Activated naive CD4-positive, alpha-beta T cell treated with anti-CD3 and anti-CD28 coated beads, Interleukin-2, amount 50 U/mL, for 24 hours (primary cell): ENCODE results near the gene EVL.
"Not testable (repeated sequence)": the region's sequence is repeated elsewhere in the genome, so short reads cannot be mapped to it uniquely, and the experiment has no call there.

Source experiments
- H3K27ac Mint-ChIP-seq: one replicate; pipeline ENCODE4 v1.8.0; 2021; ENCODE audit warnings: mild to moderate bottlenecking, mixed read lengths
- H3K27me3 Mint-ChIP-seq: one replicate; pipeline ENCODE4 v1.8.0; 2021; ENCODE audit warnings: mixed read lengths
- H3K36me3 Mint-ChIP-seq: one replicate; pipeline ENCODE4 v1.8.0; 2021; ENCODE audit warnings: mixed read lengths
- H3K4me1 Mint-ChIP-seq: one replicate; pipeline ENCODE4 v1.8.0; 2021; ENCODE audit warnings: mixed read lengths
- H3K4me3 Mint-ChIP-seq: one replicate; pipeline ENCODE4 v1.8.0; 2021; ENCODE audit warnings: mild to moderate bottlenecking, mixed read lengths
- H3K9me3 Mint-ChIP-seq: one replicate; pipeline ENCODE4 v1.8.0; 2021; ENCODE audit warnings: mixed read lengths

Gene EVL

GRCh38 chr14:100052819-100053218, 12.4 kb upstream of the EVL start:
- Mint-ChIP-seq H3K27ac (no peak overlapping the region), H3K4me1 (peaks cover 31% of the 10 kb centered on the region), H3K4me3 (no peak overlapping the region), H3K9me3 (no peaks in the 10 kb centered on the region), H3K36me3 (no peaks in the 10 kb centered on the region), H3K27me3 (no peaks in the 10 kb centered on the region)

- H3K36me3 Mint-ChIP-seq: no peaks in the 10 kb centered on the region
- no peaks in the 10 kb centered on the region for H3K27me3 Mint-ChIP-seq
- no peak overlapping the region for H3K27ac Mint-ChIP-seq
- peaks cover 36% of the 10 kb centered on the region for H3K4me1 Mint-ChIP-seq
- no peak overlapping the region for H3K4me3 Mint-ChIP-seq
- no peaks in the 10 kb centered on the region for H3K9me3 Mint-ChIP-seq
These were observed 10.7 kb upstream of the EVL start for GRCh38 chr14:100054316-100055075.

- peaks cover 52% of the 10 kb centered on the region for H3K4me1 Mint-ChIP-seq
- H3K9me3 Mint-ChIP-seq: no peaks in the 10 kb centered on the region
- H3K27ac Mint-ChIP-seq: peak overlapping the region; percentile 97
- no peak overlapping the region for H3K4me3 Mint-ChIP-seq
- no peaks in the 10 kb centered on the region for H3K27me3 Mint-ChIP-seq
- no peaks in the 10 kb centered on the region for H3K36me3 Mint-ChIP-seq
These were observed 8.8 kb upstream of the EVL start for GRCh38 chr14:100056431-100056830.

GRCh38 chr14:100056964-100057795, 8.0 kb upstream of the EVL start:
- peak overlapping the region; percentile 53 for H3K4me3 Mint-ChIP-seq

GRCh38 chr14:100058777-100059437, 6.3 kb upstream of the EVL start:
- H3K27ac Mint-ChIP-seq: peak overlapping the region; percentile 97
- peaks cover 77% of the 10 kb centered on the region for H3K4me1 Mint-ChIP-seq
- no peaks in the 10 kb centered on the region for H3K36me3 Mint-ChIP-seq
- no peaks in the 10 kb centered on the region for H3K9me3 Mint-ChIP-seq
- no peaks in the 10 kb centered on the region for H3K27me3 Mint-ChIP-seq
- peak overlapping the region; percentile 82 for H3K4me3 Mint-ChIP-seq

More at GRCh38 chr14:100056964-100057795, 8.0 kb upstream of the EVL start:
- Mint-ChIP-seq H3K4me1 (peaks cover 59% of the 10 kb centered on the region), H3K27ac (peak overlapping the region; percentile 97), H3K36me3 (no peaks in the 10 kb centered on the region), H3K27me3 (no peaks in the 10 kb centered on the region), H3K9me3 (no peaks in the 10 kb centered on the region)

GRCh38 chr14:100059438-100059781, 5.8 kb upstream of the EVL start:
- Mint-ChIP-seq H3K4me3 (peak overlapping the region; percentile 82), H3K27me3 (no peaks in the 10 kb centered on the region), H3K9me3 (no peaks in the 10 kb centered on the region), H3K36me3 (no peaks in the 10 kb centered on the region), H3K27ac (peak overlapping the region; percentile 97), H3K4me1 (peaks cover 82% of the 10 kb centered on the region)

- Mint-ChIP-seq H3K4me3 (peak overlapping the region; percentile 66), H3K27me3 (no peaks in the 10 kb centered on the region), H3K4me1 (peaks cover 90% of the 10 kb centered on the region), H3K9me3 (no peaks in the 10 kb centered on the region), H3K27ac (peak overlapping the region; percentile 96), H3K36me3 (no peaks in the 10 kb centered on the region)
These were observed 4.5 kb upstream of the EVL start for GRCh38 chr14:100060760-100061159.

- Mint-ChIP-seq H3K4me1 (peaks cover 80% of the 10 kb centered on the region), H3K27ac (peak overlapping the region; percentile 97), H3K9me3 (no peaks in the 10 kb centered on the region)
These were observed 2.6 kb upstream of the EVL start for GRCh38 chr14:100062590-100062989.

GRCh38 chr14:100063314-100063941, 1.8 kb upstream of the EVL start:
- peaks cover 80% of the 10 kb centered on the region for H3K4me1 Mint-ChIP-seq

More at GRCh38 chr14:100062590-100062989, 2.6 kb upstream of the EVL start:
- Mint-ChIP-seq H3K4me3 (peak overlapping the region; percentile 72), H3K27me3 (no peaks in the 10 kb centered on the region), H3K36me3 (no peaks in the 10 kb centered on the region)

GRCh38 chr14:100064335-100065092, 708 bp upstream of the EVL start:
- not testable (repeated sequence) for H3K36me3 Mint-ChIP-seq, H3K9me3 Mint-ChIP-seq, H3K27me3 Mint-ChIP-seq
- H3K4me1 Mint-ChIP-seq: peaks cover 80% of the 10 kb centered on the region
- H3K4me3 Mint-ChIP-seq: peak overlapping the region; percentile 90
- H3K27ac Mint-ChIP-seq: peak overlapping the region; percentile 99

More at GRCh38 chr14:100063314-100063941, 1.8 kb upstream of the EVL start:
- Mint-ChIP-seq H3K27ac (peak overlapping the region; percentile 97), H3K36me3 (no peaks in the 10 kb centered on the region), H3K27me3 (no peaks in the 10 kb centered on the region), H3K9me3 (no peaks in the 10 kb centered on the region), H3K4me3 (peak overlapping the region; percentile 72)

- Mint-ChIP-seq H3K9me3 (no peaks in the 10 kb centered on the region), H3K4me1 (peaks cover 80% of the 10 kb centered on the region), H3K36me3 (peaks cover 2% of the 10 kb centered on the region), H3K4me3 (peak overlapping the region; percentile 90), H3K27ac (peak overlapping the region; percentile 99), H3K27me3 (no peaks in the 10 kb centered on the region)
These were observed 836 bp downstream of the EVL start for GRCh38 chr14:100065942-100066574.

GRCh38 chr14:100066962-100067361, 1.7 kb downstream of the EVL start:
- peak overlapping the region; percentile 99 for H3K27ac Mint-ChIP-seq
- peak overlapping the region; percentile 90 for H3K4me3 Mint-ChIP-seq
- H3K27me3 Mint-ChIP-seq: no peaks in the 10 kb centered on the region
- peaks cover 2% of the 10 kb centered on the region for H3K36me3 Mint-ChIP-seq
- no peaks in the 10 kb centered on the region for H3K9me3 Mint-ChIP-seq
- peaks cover 80% of the 10 kb centered on the region for H3K4me1 Mint-ChIP-seq

GRCh38 chr14:100067481-100067880, 2.3 kb downstream of the EVL start:
- Mint-ChIP-seq H3K36me3 (peaks cover 2% of the 10 kb centered on the region), H3K4me3 (peak overlapping the region; percentile 90), H3K27ac (peak overlapping the region; percentile 99), H3K9me3 (no peaks in the 10 kb centered on the region), H3K4me1 (peaks cover 80% of the 10 kb centered on the region), H3K27me3 (no peaks in the 10 kb centered on the region)
